ENCODE data around the gene CELF5. TPM values are rescaled to one million over a fixed set of nuclear protein-coding genes. Genes with fewer than 3 reads are reported as not detected.
"Not testable (repeated sequence)": the region's sequence is repeated elsewhere in the genome, so short reads cannot be mapped to it uniquely, and the experiment has no call there.

Gene CELF5
- total and polyA plus RNA-seq, 12 donors: not detected

DNA sequence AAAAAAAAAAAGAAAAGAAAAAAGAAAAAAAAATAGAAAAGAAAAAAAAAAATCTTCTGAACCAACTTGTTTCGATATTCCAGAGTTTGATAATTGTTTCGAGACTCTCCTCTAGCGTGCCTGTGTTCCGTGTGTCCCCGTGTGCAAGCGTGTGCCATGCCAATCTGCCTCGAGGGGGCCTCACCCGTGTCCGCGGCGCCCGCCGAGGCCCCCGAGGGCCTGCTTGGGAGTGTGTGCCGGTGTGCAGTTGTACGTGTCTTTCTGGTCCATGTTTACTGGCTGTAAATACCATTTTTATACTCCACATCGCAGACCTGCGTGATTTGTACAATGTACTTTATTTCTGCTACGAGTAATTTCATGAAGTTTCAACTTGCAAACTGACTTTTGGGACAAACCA, 72.0 kb downstream of the CELF5 start:
- Histone ChIP-seq H3K9me3 (no peaks in the 10 kb centered on the region), H3K4me3 (no peak overlapping the region), H3K27me3 (peaks cover 0 to 70% (median 53%) of the 10 kb centered on the region in 7 donors), H3K27ac (no peak overlapping the region), H3K36me3 (no peaks in the 10 kb centered on the region), H3K4me1 (no peaks in the 10 kb centered on the region)
- TF ChIP-seq, protein P1, sequence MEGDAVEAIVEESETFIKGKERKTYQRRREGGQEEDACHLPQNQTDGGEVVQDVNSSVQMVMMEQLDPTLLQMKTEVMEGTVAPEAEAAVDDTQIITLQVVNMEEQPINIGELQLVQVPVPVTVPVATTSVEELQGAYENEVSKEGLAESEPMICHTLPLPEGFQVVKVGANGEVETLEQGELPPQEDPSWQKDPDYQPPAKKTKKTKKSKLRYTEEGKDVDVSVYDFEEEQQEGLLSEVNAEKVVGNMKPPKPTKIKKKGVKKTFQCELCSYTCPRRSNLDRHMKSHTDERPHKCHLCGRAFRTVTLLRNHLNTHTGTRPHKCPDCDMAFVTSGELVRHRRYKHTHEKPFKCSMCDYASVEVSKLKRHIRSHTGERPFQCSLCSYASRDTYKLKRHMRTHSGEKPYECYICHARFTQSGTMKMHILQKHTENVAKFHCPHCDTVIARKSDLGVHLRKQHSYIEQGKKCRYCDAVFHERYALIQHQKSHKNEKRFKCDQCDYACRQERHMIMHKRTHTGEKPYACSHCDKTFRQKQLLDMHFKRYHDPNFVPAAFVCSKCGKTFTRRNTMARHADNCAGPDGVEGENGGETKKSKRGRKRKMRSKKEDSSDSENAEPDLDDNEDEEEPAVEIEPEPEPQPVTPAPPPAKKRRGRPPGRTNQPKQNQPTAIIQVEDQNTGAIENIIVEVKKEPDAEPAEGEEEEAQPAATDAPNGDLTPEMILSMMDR (IDR thresholded peaks at IDR 0.05): no peak
- no peak for ATAC-seq
- intact Hi-C loops (cut with DNase I): no loop called here
- DNase-seq: no peak
- 89 to 92% methylated on average over 19 of the region's 19 CpGs for WGBS, 2 donors

DNA sequence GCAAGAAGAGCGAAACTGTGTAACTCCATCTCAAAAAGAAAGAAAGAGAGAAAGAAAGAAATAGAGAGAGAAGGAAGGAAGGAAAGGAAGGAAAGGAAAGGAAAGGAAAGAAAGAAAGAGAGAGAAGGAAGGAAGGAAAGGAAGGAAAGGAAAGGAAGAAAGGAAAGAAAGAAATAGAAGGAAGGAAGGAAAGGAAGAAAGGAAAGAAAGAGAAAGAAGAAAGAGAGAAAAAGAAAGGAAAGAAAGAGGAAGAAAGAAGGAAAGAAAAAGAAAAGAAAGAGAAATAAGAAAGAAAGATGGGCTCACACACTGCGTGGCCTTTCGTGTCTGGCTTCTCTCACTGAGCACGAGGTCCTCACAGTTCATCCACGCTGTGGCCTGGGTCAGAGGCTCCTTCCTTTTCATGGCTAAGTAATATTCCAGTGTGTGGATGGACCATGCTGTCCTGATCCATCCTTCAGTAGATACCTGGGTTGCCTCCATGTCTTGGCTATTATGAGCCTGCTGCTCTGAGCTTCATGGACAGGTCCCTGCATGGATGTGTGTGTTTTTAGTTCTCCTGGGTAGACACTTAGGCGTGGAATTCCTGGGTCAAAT, 74.5 kb downstream of the CELF5 start:
- intact Hi-C loops (cut with DNase I): no loop called here
- ATAC-seq (no peak), DNase-seq (no peak)
- TF ChIP-seq, protein P1 (IDR thresholded peaks at IDR 0.05): no peak
- Histone ChIP-seq H3K36me3 (no peaks in the 10 kb centered on the region), H3K27me3 (peaks cover 0 to 71% (median 53%) of the 10 kb centered on the region in 7 donors), H3K4me3 (no peak overlapping the region), H3K27ac (no peak overlapping the region), H3K4me1 (no peaks in the 10 kb centered on the region), H3K9me3 (peaks cover 0 to 9% (median 5%) of the 10 kb centered on the region in 11 donors)
- WGBS, 2 donors: 80 to 82% methylated on average over 6 of the region's 6 CpGs

DNA sequence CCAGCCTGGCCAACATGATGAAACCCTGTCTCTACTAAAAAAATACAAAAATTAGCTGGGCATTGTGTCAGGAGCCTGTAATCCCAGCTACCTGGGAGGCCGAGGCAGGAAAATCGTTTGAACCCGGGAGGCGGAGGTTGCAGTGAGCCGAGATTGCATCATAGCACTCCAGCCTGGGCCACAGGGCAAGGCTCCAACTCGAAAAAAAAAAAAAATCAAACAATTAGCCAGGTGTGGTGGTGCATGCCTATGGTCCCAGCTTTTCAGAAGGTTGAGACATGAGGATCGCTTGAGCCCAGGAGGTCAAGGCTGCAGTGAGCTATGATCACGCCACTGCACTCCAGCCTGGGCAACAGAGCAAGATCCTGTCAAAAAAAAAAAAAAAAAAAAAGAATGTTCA, 76.1 kb downstream of the CELF5 start:
- H3K4me1 ChIP-seq; H3K4me3 ChIP-seq; intact Hi-C loops (cut with DNase I); H3K36me3 ChIP-seq; H3K9me3 ChIP-seq; ATAC-seq; H3K27ac ChIP-seq; DNase-seq: not testable (repeated sequence)
- 56 to 76% methylated on average over 8 of the region's 8 CpGs for WGBS, 2 donors
- peaks cover 0 to 64% (median 38%) of the 10 kb centered on the region in 7 donors for H3K27me3 ChIP-seq

DNA sequence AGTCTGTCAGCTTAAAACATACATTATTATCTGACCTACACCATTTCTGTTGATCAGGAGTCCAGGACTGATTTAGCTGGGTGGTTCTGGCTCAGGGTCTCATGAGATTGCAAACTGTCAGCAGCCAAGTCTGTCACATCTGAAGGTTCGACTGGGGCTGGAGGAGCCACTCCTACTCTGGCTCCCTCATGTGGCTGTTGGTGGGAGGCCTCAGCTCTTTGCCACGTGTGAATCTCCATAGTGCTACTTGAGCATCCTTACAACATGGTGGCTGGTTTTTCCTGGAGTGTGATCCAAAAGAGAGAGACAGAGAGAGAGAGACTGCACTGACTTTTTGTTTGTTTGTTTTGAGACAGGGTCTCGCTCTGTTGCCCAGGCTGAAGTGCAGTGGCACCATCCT, 78.3 kb downstream of the CELF5 start:
- Histone ChIP-seq H3K36me3 (no peaks in the 10 kb centered on the region), H3K4me1 (peaks cover 0 to 9% (median 4%) of the 10 kb centered on the region in 9 donors), H3K27me3 (peaks cover 0 to 64% (median 37%) of the 10 kb centered on the region in 7 donors), H3K27ac (no peak overlapping the region), H3K4me3 (no peak overlapping the region), H3K9me3 (peaks cover 0 to 9% (median 5%) of the 10 kb centered on the region in 11 donors)
- TF ChIP-seq, protein P1 (IDR thresholded peaks at IDR 0.05): no peak
- intact Hi-C loops (cut with DNase I): no loop called here
- DNase-seq (no peak), ATAC-seq (no peak)
- 64 to 66% methylated on average over 3 of the region's 3 CpGs for WGBS, 2 donors

DNA sequence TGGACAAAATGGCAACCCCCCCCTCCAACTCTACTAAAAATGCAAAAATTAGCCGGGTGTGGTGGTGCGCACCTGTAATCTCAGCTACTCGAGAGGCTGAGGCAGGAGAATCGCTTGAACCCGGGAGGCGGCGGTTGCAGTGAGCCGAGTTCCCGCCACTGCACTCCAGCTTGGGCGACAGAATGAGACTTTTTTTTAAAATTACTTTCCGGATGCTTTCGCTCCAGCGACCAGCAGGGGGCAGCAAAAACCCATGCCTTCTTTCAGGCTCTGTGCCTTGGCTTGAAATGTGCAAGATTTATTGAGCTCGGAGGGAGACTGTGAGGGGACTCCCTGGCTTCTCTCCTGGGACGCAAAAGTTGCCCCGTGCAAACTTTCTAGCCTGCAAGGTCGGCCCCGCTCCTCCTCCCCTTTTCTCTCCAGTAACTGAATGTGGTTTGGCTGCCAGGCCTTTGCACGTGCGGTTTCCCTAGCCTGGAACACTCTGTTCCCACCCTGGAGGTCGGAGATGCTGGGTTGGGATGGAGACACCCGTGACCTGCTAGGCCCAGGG, 80.5 kb downstream of the CELF5 start:
- H3K27me3 ChIP-seq: peaks cover 0 to 71% (median 47%) of the 10 kb centered on the region in 7 donors
- intact Hi-C loops (cut with DNase I): loop anchor here in 4 of 10 donors (1.0 to 5.0 kb wide), 6 partner anchors 167 to 312 kb away; no protein-coding TSS in a partner anchor
- H3K4me3 ChIP-seq: no peak overlapping the region

More for the DNA sequence above, 80.5 kb downstream of the CELF5 start:
- DNase-seq (peak; percentile 67 to 72), ATAC-seq (peak in 7 of 8 donors; percentile 43 to 69 (median 58))
- H3K4me1 ChIP-seq: peaks cover 0 to 9% (median 4%) of the 10 kb centered on the region in 9 donors
- peaks cover 0 to 9% (median 5%) of the 10 kb centered on the region in 11 donors for H3K9me3 ChIP-seq
- no peak overlapping the region for H3K27ac ChIP-seq
- TF ChIP-seq, protein P1 (IDR thresholded peaks at IDR 0.05): peak; percentile 83 to 91 (median 89)
- 6 to 7% methylated on average over 22 of the region's 22 CpGs for WGBS, 2 donors
- H3K36me3 ChIP-seq: no peaks in the 10 kb centered on the region
